Activated CD4-positive, CD25-positive, alpha-beta regulatory T cell treated with anti-CD3 and anti-CD28 coated beads, Interleukin-2, amount 50 U/mL, for 24 hours (primary cell): ENCODE data around the gene TMEM185A.
"Not testable (repeated sequence)": the region's sequence is repeated elsewhere in the genome, so short reads cannot be mapped to it uniquely, and the experiment has no call there.

Experiments used
- ATAC-seq, 2 donors: fragments of 150-1000 bp; cut with Tn5 transposase; one replicate each; pipeline ENCODE4 v1.10.0; 2021; ENCODE audit warnings: mild to moderate bottlenecking in 1 of 2, moderate library complexity in 1 of 2

TMEM185A gene

DNA sequence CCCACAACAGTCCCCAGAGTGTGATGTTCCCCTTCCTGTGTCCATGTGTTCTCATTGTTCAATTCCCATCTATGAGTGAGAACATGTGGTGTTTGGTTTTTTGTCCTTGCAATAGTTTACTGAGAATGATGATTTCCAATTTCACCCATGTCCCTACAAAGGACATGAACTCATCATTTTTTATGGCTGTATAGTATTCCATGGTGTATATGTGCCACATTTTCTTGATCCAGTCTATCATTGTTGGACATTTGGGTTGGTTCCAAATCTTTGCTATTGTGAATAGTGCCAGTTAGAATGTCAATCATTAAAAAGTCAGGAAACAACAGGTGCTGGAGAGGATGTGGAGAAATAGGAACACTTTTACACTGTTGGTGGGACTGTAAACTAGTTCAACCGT, 11.9 kb downstream of the TMEM185A start:
- not testable (repeated sequence) for ATAC-seq

DNA sequence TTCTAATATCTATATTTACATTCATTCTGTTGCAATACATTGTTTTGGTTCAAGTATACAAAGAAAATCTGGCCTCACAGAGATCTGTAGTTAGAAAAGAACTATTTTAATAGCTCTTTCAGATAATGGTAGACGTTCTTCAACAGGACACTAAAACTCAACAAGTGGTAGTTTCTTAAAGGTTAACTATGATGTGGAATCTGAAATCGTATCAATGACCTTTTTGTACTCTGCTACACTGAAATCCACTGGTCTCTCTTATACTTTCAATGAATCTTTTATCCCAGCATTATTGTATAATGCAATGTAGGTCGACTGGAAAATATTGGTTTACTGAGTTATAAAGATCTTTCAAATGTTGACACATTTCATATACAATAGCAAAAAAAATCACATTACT, 12.7 kb downstream of the TMEM185A start:
- no peak for ATAC-seq

GRCh38 chrX:149611623-149612175, 19.9 kb downstream of the TMEM185A start:
- ATAC-seq, result no peak

- ATAC-seq, result no peak
Observed at GRCh38 chrX:149610511-149610910, 21.1 kb downstream of the TMEM185A start.

DNA sequence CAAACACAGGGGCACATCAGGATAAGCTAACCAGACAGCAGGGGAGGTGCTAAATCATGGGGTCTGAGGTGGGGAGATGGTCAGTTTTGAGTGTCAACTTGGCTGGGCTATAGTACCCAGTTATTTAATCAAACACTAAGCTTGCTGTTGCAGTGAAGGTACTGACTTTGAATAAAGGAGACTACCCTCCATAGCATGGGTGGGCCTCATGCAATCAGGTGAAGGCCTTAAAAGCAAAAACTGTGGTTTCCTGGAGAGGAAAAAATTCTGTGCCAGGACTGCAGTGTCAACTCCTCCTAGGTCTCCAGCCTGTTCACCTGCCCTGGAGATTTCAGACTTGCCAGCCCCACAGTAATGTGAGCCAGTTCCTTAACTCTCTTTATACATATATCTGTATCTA, 23.9 kb downstream of the TMEM185A start:
- ATAC-seq, result no peak

DNA sequence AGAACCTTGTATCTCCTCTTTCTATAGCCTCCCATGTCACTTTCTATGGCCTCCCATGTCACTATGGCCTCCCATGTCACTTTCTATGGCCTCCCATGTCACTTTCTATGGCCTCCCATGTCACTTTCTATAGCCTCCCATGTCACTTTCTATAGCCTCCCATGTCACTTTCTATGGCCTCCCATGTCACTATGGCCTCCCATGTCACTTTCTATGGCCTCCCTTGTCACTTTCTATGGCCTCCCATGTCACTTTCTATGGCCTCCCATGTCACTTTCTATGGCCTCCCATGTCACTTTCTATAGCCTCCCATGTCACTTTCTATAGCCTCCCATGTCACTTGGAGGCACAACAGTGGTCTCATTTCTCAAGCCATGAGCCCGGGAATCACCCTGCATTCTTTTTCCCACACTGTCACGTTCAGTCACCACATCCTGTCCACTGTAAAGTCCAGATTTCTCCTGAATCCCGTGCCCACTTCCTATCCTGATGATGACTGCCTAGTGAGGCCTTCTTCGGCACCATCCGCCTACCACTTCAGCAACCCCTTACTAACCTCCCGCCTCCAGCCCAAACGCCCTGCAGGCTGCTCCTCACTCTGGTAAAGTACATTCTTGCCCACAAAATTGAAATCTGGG, 26.2 kb downstream of the TMEM185A start:
- not testable (repeated sequence) for ATAC-seq

- not testable (repeated sequence) for ATAC-seq
Observed at GRCh38 chrX:149598603-149599002, 33.0 kb downstream of the TMEM185A start.

- not testable (repeated sequence) for ATAC-seq
Observed at GRCh38 chrX:149595943-149596342, 35.6 kb downstream of the TMEM185A start.

DNA sequence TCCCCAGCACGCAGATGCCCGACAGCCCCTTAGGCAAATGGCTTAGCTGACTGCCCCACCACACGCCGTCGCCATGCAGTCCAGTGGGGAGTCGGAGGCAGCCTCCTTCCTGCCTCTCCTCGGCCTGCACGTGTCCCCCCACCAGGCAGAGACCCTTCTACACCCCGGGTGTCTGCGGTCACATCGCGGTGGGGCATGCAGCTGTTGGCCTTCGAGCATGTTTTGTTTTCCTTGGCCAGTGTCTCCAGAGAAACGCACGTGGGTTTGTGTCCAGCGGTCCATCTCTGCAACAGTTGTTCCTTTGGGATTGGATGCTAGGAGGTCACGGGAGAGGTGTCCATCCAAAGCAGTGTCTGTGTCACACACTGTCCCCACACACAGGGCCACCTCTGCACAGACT, 36.4 kb downstream of the TMEM185A start, which contains the start of gene HSFX2:
Gene HSFX2 (minus strand): TSS at position 101 of the 400 bp plus-strand sequence. CDS start 614 bp downstream, outside the sequence.
- ATAC-seq, result not testable (repeated sequence)

DNA sequence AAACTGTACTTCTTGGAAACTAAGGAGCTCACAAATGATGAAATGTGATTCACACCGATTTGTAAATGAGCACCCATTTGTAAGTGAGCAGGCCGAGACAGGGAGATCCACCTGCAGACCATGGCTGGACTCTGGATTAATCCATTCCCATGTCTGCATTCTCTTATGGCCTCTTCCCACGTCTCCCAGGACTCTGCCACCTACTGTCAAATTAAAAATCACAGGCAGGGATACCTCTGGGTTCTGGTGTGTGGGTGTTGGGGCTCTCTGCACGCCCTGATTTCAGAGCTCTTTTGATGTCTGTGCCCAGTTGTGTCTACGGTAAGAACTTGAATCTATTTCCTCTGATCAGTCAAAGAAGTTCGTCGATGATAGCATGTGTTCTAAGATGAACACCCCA, 40.6 kb downstream of the TMEM185A start:
- ATAC-seq, result not testable (repeated sequence)

GRCh38 chrX:149587359-149587758, 44.2 kb downstream of the TMEM185A start, which contains the start of gene MAGEA9B:
Gene MAGEA9B, minus strand, starts transcription at chrX:149587459. Its CDS starts 4,280 bp downstream, at chrX:149583179.
- not testable (repeated sequence) for ATAC-seq

DNA sequence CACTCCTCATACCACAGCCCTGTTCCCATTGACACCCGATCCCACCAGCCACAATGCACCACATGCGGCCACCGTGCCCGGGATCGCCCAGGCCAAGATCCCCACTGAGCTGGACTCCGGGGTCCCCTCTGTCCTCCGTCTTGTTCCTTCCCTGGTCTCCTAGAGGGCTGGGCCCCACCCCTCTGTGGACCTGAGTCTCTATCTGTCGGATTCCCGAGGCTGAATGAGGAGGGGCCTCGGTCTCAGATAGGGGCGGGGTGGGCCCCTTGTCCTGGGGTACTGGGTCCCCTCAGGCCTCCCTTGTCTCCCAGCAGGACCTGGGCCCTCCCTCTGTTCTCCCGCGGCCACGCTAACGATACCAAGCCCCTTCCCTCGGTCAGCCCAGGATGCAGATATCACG, 46.0 kb downstream of the TMEM185A start:
- not testable (repeated sequence) for ATAC-seq

GRCh38 chrX:149573456-149573855, 58.1 kb downstream of the TMEM185A start:
- ATAC-seq, result peak; percentile 94 to 99

DNA sequence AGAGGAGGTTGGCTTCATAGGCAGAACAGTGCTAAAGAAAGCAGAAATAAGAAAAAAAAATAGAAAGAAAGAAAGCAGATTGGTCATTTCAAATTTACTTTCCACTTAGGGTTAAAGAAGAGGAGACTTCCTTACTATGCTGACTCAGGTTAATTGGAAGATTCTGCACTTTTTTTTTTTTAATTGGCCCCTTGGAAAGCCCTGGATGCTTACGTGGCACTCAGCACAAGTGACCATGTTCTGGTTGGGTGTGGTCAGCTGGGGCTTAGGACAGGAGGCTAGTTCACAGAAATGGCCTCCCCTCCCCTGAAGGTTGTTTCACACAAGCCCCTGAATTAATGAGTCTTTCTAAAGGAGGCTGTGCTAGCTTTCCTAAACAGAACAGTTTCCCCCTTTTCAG, 58.8 kb downstream of the TMEM185A start:
- no peak for ATAC-seq

GRCh38 chrX:149571770-149572169, 59.8 kb downstream of the TMEM185A start:
- ATAC-seq, result no peak

GRCh38 chrX:149570668-149571067, 60.9 kb downstream of the TMEM185A start:
- no peak for ATAC-seq

- ATAC-seq, result no peak
Observed at GRCh38 chrX:149569770-149570169, 61.8 kb downstream of the TMEM185A start.

DNA sequence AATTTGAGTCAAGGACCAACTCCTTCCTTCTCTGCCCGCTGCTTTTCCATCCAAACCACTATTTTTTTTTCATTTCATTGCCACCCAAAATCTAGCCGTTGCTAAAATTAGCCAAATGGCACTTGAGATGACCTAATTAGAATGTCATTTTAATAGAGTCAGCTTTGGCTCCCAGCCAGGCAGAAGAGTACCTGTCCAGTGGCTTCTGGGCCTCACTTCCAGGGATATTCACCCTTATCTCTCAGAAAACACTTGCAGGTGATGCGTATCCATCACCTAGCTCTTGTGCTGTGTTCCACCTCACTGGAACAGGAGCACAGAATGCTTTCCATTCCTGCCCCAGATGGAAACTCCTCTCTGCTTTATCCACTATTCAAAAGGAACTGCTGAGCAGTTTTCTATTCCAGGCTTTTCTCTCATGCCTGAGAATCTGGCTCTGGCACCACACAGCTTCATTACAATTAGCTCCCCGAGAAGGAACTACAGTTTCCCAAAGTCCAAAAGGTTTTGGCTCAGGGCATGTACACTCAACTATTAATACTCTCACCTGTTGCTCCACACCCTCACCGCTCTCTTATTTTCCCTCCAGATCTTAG, 62.8 kb downstream of the TMEM185A start:
- ATAC-seq, result no peak

- ATAC-seq, result no peak
Observed at GRCh38 chrX:149567621-149568417, 63.8 kb downstream of the TMEM185A start.

DNA sequence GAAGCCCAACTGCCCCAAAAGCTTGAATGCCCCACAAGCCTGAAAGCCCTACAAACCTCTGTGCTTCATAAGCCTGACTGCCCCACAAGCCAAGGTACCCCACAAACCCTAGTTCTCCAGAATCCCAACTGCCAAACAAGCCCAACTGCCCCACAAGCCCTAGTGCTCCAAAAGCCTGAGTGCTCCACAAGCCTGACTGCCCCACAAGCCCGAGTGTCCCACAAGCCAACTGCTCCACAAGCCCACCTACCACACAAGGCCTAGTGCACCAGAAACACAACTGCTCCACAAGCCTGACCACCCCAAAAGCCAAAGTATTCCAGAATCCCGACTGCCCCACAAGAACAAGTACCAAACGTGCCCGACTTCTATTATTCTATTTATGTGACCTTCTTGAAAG, 68.2 kb downstream of the TMEM185A start:
- ATAC-seq, result no peak

- not testable (repeated sequence) for ATAC-seq
Observed at GRCh38 chrX:149555251-149555650, 76.3 kb downstream of the TMEM185A start.

DNA sequence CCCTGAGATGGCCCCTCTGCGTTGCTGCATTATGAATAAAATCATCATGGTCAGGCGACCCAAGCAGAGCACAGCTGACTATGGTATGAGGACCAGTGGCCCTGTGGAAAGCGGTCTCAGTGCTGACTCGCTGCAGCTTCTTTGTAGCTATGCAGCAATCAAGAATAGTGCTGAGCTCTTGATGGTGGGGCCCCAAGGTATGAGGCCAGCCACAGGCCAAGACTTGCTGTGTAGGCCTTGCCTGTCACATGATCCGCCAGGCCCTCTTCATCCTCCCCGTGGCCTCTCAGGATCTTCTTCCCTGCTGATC, 79.7 kb downstream of the TMEM185A start:
- peak in 1 of 2 donors; percentile 39 for ATAC-seq

DNA sequence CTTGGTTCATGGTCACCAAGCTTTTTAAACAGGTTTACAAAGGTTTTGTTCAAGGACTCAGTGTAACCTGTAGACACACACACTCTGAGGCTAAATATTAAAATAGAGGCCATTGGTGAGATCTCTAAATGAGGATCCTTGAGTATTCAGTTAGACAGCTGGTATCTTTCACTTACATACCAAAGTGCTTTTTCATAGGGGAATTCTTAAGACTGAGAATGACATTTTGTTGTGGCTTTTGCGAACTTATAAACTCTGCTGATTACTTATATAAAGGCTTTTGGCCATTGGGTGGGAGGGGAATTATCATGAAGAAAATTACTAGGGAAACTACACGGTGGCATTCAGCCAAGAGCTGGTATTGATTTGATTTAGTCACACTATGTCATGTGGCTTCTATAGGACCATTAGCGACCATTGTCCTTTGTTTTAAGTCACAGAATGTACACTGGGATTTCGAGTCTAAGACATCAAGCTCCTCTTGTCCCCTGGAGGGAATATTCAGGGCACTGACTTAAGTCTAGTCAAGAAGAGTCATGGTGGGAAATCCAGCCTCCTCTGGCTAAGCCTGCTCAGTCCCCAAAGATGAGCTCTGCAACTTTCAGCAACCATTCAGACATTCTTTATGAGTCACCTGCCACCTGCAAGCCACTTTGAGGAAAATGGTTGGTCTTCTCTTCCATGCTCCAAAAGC, 80.2 kb downstream of the TMEM185A start:
- peak; percentile 55 to 57 for ATAC-seq
